IMR-90 (cell line): Measurements from ENCODE around the gene C11orf71. TPM values are rescaled to one million over a fixed set of nuclear protein-coding genes. Genes with fewer than 3 reads are reported as not detected.

Experiments
- ATAC-seq: fragments of 200-7000 bp; cut with Tn5 transposase; 2 replicates; pipeline ENCODE4 v1.9.1; 2020; ENCODE audit warnings: low read depth, mild to moderate bottlenecking, moderate library complexity
- BruUV-seq: library from RNA; stranded (reverse); fragments of 400-500 nt; replicated peaks from 2 replicates; lab custom pipeline; 2021; lab: Mats Ljungman, UMichigan
- CTCF ChIA-PET: fragments of 300-600 bp; formaldehyde crosslinking; extraction: SDS; loops from one replicate; lab custom pipeline; 2021; ENCODE audit warnings: antibody characterized with exemption; lab: Yijun Ruan, JAX
- POLR2A ChIA-PET: fragments of 300-600 bp; sonication (Branson Sonifier 250); formaldehyde crosslinking; loops from one replicate; lab custom pipeline; 2022; ENCODE audit warnings: antibody characterized with exemption; ENCODE audit not compliant: unreplicated experiment; lab: Charles Lee
- DNase-seq: peaks from one replicate; pipeline ENCODE4 v3.0.0; 2013
- H2AFZ ChIP-seq: replicated peaks from 2 replicates; pipeline ENCODE3; 2013; ENCODE audit warnings: low read length, mild to moderate bottlenecking; ENCODE audit not compliant: poor library complexity
- H2AK5ac ChIP-seq: 2 replicates; pipeline ENCODE4 v1.6.1; 2013; ENCODE audit warnings: low read depth, low read length, inconsistent platforms
- H2AK9ac ChIP-seq: replicated peaks from 2 replicates; pipeline ENCODE3; 2013; ENCODE audit warnings: mild to moderate bottlenecking, low read depth, low read length, moderate library complexity; ENCODE audit not compliant: poor library complexity
- H2BK120ac ChIP-seq: 2 replicates; pipeline ENCODE4 v1.6.1; 2013; ENCODE audit warnings: low read depth, low read length, inconsistent platforms
- H2BK15ac ChIP-seq: 3 replicates; pipeline ENCODE4 v1.6.1; 2013; ENCODE audit warnings: low read depth, low read length, inconsistent platforms
- H2BK20ac ChIP-seq: 2 replicates; pipeline ENCODE4 v1.6.1; 2013; ENCODE audit warnings: low read depth, mild to moderate bottlenecking, inconsistent platforms, low read length, moderate library complexity
- H2BK5ac ChIP-seq: 2 replicates; pipeline ENCODE4 v1.6.1; 2013; ENCODE audit warnings: mild to moderate bottlenecking, low read depth, low read length, inconsistent platforms; ENCODE audit not compliant: poor library complexity, severe bottlenecking
- H3K14ac ChIP-seq: replicated peaks from 2 replicates; pipeline ENCODE4 v1.6.1; 2013; ENCODE audit warnings: low read depth, low read length, inconsistent platforms
- H3K18ac ChIP-seq: 2 replicates; pipeline ENCODE4 v1.6.1; 2013; ENCODE audit warnings: low read depth, low read length, control low read depth
- H3K23ac ChIP-seq: 2 replicates; pipeline ENCODE4 v1.6.1; 2013; ENCODE audit warnings: low read depth, low read length, inconsistent platforms
- H3K27ac ChIP-seq: 2 replicates; pipeline ENCODE4 v1.5.1; 2013; ENCODE audit warnings: mild to moderate bottlenecking, control low read depth, low read length; ENCODE audit not compliant: insufficient read depth
- H3K27me3 ChIP-seq: 2 replicates; pipeline ENCODE4 v1.6.1; 2013; ENCODE audit warnings: low read length; ENCODE audit not compliant: control insufficient read depth, insufficient read depth
- H3K36me3 ChIP-seq: 2 replicates; pipeline ENCODE4 v1.6.1; 2013; ENCODE audit warnings: low read length, mixed read lengths; ENCODE audit not compliant: control insufficient read depth, insufficient read depth
- H3K4ac ChIP-seq: 2 replicates; pipeline ENCODE4 v1.6.1; 2013; ENCODE audit warnings: low read depth, low read length, inconsistent platforms
- H3K4me1 ChIP-seq: 2 replicates; pipeline ENCODE4 v1.6.1; 2013; ENCODE audit warnings: low read length, mixed read lengths; ENCODE audit not compliant: control insufficient read depth, insufficient read depth
- H3K4me2 ChIP-seq: 2 replicates; pipeline ENCODE4 v1.6.1; 2013; ENCODE audit warnings: low read depth, mild to moderate bottlenecking, control low read depth, low read length, moderate library complexity
- H3K4me3 ChIP-seq: 2 replicates; pipeline ENCODE4 v1.5.1; 2013; ENCODE audit warnings: low read depth, mild to moderate bottlenecking, control low read depth, low read length, moderate library complexity; ENCODE audit not compliant: insufficient read depth
- H3K56ac ChIP-seq: 2 replicates; pipeline ENCODE4 v1.6.1; 2013; ENCODE audit warnings: low read length, inconsistent platforms; ENCODE audit not compliant: insufficient read depth; ENCODE audit errors: extremely low read depth
- H3K79me1 ChIP-seq, 2 experiments: 2 replicates each; pipeline ENCODE4 v1.6.1; 2013; ENCODE audit warnings: low read length in 2 of 2, inconsistent platforms in 1 of 2, low read depth in 1 of 2
- H3K9ac ChIP-seq: 2 replicates; pipeline ENCODE4 v1.6.1; 2013; ENCODE audit warnings: low read depth, low read length, control low read depth
- H3K9me1 ChIP-seq: 2 replicates; pipeline ENCODE4 v1.6.1; 2013; ENCODE audit warnings: low read length, inconsistent platforms; ENCODE audit not compliant: insufficient read depth
- H3K9me3 ChIP-seq: 2 replicates; pipeline ENCODE4 v1.6.1; 2013; ENCODE audit warnings: low read length; ENCODE audit not compliant: control insufficient read depth, insufficient read depth
- H4K20me1 ChIP-seq: 2 replicates; pipeline ENCODE4 v1.6.1; 2013; ENCODE audit warnings: low read length, inconsistent platforms; ENCODE audit not compliant: insufficient read depth
- H4K5ac ChIP-seq: 2 replicates; pipeline ENCODE4 v1.6.1; 2013; ENCODE audit warnings: mild to moderate bottlenecking, low read depth, low read length, control low read depth
- H4K8ac ChIP-seq, 2 experiments: 2 replicates each; pipeline ENCODE4 v1.6.1; 2013; ENCODE audit warnings: low read depth in 2 of 2, low read length in 2 of 2, control low read depth in 1 of 2, inconsistent platforms in 1 of 2
- H4K91ac ChIP-seq: 2 replicates; pipeline ENCODE4 v1.6.1; 2013; ENCODE audit warnings: low read depth, low read length, inconsistent platforms; ENCODE audit not compliant: insufficient read depth
- FOS ChIP-seq: fragments of 150-350 bp; IDR thresholded peaks from 2 replicates; pipeline ENCODE4 v1.6.1; 2016; ENCODE audit warnings: low read depth, low read length
- RAD21 ChIP-seq: IDR thresholded peaks from 2 replicates; pipeline ENCODE4 v1.6.1; 2012; ENCODE audit warnings: low read length, improper control_type of control experiment
- SMC3 ChIP-seq: fragments of 150-350 bp; IDR thresholded peaks from 2 replicates; pipeline ENCODE4 v1.6.1; 2016; ENCODE audit warnings: low read depth, mild to moderate bottlenecking, antibody characterized with exemption, low read length, moderate library complexity
- WGBS, 2 experiments: methylation state at CpG; one replicate each; pipeline versions ENCODE4 v1.1.5 to v1.1.7; 2013; ENCODE audit warnings: missing lambda C conversion rate in 2 of 2; ENCODE audit not compliant: insufficient read length in 1 of 2; ENCODE audit errors: extremely low coverage in 2 of 2; 5-methylcytosine and 5-hydroxymethylcytosine counted together
- dilution Hi-C: fragments of 300-500 bp; cut with HindIII; formaldehyde crosslinking; loops from one replicate; pipeline ENCODE4 v1.14.3; 2018; ENCODE audit warnings: low sequenced_read_pairs; ENCODE audit not compliant: unreplicated experiment
- in situ Hi-C: fragments of 300-500 bp; cut with MboI; formaldehyde crosslinking; loops from 3 replicates; pipeline ENCODE4 v1.14.3; 2019; ENCODE audit warnings: low sequenced_read_pairs, inconsistent platforms, mixed read lengths
- intact Hi-C: fragments of 100-400 bp; cut with micrococcal nuclease; formaldehyde crosslinking; loops from 2 replicates; pipeline ENCODE4 v1.10.0; 2022
- polyA plus RNA-seq, 3 experiments: library from polyadenylated mRNA; depleted of rRNA; stranded (reverse); fragments of >200 nt; gene quantifications; 2 replicates each; pipeline ENCODE4 v1.2.3, GENCODE V29; 2012; ENCODE audit warnings: low replicate concordance in 1 of 3
- total RNA-seq: library from RNA; depleted of rRNA; stranded (reverse); fragments of >200 nt; gene quantifications from 2 replicates; pipeline ENCODE4 v1.2.3, GENCODE V29; 2012
- TF ChIP-seq, protein P1 (sequence below): fragments of 150-350 bp; IDR thresholded peaks from 2 replicates; pipeline ENCODE4 v1.6.1; 2017; ENCODE audit warnings: mild to moderate bottlenecking, antibody characterized with exemption, low read length, low read depth

Gene C11orf71
- total and polyA plus RNA-seq, 2 of the 4 experiments (the other 2 are of a cell fraction): 2.3 to 3.7 TPM

DNA sequence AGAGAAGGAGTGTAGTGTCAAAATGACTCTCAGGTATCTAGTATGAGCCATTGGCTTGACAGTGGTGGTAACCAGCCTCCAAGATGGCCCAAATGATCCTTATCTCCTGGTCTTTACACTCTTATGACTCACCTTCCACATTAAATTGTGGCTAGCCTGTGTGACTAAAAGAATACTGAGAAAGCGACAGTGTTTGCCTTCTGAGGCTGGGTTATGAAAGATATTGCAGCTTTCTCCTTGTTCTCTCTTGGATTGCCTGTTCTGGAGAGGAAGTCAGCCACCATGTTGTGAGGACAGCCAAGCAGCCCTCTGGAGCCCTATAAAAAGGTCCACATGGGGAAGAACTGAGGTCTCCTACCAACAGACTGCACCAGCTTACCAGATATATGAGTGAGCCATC lies 15.8 kb downstream of the C11orf71 start:
- no peaks in the 10 kb centered on the region for H3K27me3 ChIP-seq
- intact Hi-C loops (no loop called here), dilution Hi-C loops (no loop called here), in situ Hi-C loops (no loop called here)
- H2BK15ac ChIP-seq: no peak overlapping the region
- no peaks in the 10 kb centered on the region for H3K9me3 ChIP-seq
- no CpG with 5 or more reads among the region's 1 CpG for WGBS, 2 experiments
- no peak overlapping the region for H3K23ac ChIP-seq
- H3K27ac ChIP-seq: no peak overlapping the region
- H2AK9ac ChIP-seq: no peak overlapping the region
- H2BK20ac ChIP-seq: no peak overlapping the region
- no peak overlapping the region for H3K4ac ChIP-seq
- no peaks in the 10 kb centered on the region for H3K9me1 ChIP-seq
- ChIA-PET POLR2A (no interaction called here), CTCF (no interaction called here)
- H4K91ac ChIP-seq: no peak overlapping the region
- H3K79me1 ChIP-seq: no peaks in the 10 kb centered on the region
- no peak overlapping the region for H3K4me3 ChIP-seq
- no peak overlapping the region for H3K18ac ChIP-seq
- no peak overlapping the region for H4K8ac ChIP-seq
- no peak for ATAC-seq
- TF ChIP-seq FOS (no peak), SMC3 (no peak), RAD21 (no peak)
- TF ChIP-seq, protein P1, sequence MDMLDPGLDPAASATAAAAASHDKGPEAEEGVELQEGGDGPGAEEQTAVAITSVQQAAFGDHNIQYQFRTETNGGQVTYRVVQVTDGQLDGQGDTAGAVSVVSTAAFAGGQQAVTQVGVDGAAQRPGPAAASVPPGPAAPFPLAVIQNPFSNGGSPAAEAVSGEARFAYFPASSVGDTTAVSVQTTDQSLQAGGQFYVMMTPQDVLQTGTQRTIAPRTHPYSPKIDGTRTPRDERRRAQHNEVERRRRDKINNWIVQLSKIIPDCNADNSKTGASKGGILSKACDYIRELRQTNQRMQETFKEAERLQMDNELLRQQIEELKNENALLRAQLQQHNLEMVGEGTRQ: no peak
- no peak overlapping the region for H2BK5ac ChIP-seq
- H3K4me2 ChIP-seq: no peak overlapping the region
- H3K4me1 ChIP-seq: no peaks in the 10 kb centered on the region
- H4K20me1 ChIP-seq: no peaks in the 10 kb centered on the region
- no peak overlapping the region for H3K9ac ChIP-seq
- H3K36me3 ChIP-seq: no peaks in the 10 kb centered on the region
- H3K56ac ChIP-seq: no peak overlapping the region
- no peak overlapping the region for H2AFZ ChIP-seq
- H3K14ac ChIP-seq: no peak overlapping the region
- no peak overlapping the region for H4K5ac ChIP-seq
- no peak overlapping the region for H2BK120ac ChIP-seq
- DNase-seq: no peak
- H2AK5ac ChIP-seq: no peak overlapping the region
- BruUV-seq: no TSS peak
